Measurements from ENCODE around the gene USP6NL.

The USP6NL gene

DNA sequence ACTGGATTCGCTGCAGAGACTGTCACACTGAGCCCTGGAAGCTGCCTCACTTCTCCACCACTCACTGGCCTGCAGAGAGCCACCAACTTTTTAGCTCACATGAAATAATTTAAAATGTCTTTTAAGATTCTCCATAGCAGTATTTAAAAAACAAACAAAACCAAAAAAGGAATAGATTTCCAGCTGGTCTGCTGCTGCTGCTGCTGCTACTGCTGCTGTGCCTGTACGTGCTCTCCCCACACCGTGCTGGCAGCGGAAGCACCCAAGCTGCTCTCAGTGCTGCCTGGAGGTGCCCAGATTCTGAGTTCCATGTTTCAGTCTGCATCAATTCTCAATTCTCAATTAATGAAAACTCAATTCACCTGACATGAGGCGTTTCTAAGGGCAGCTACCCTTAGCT, 146.0 kb downstream of the USP6NL start:
- no peak for DNase-seq (ENCODE audit: low read depth)
- no peak overlapping the region for H3K4me3 ChIP-seq (ENCODE audit: control insufficient read depth, low read depth, low read length)
- TF ChIP-seq, protein P1, sequence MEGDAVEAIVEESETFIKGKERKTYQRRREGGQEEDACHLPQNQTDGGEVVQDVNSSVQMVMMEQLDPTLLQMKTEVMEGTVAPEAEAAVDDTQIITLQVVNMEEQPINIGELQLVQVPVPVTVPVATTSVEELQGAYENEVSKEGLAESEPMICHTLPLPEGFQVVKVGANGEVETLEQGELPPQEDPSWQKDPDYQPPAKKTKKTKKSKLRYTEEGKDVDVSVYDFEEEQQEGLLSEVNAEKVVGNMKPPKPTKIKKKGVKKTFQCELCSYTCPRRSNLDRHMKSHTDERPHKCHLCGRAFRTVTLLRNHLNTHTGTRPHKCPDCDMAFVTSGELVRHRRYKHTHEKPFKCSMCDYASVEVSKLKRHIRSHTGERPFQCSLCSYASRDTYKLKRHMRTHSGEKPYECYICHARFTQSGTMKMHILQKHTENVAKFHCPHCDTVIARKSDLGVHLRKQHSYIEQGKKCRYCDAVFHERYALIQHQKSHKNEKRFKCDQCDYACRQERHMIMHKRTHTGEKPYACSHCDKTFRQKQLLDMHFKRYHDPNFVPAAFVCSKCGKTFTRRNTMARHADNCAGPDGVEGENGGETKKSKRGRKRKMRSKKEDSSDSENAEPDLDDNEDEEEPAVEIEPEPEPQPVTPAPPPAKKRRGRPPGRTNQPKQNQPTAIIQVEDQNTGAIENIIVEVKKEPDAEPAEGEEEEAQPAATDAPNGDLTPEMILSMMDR (IDR thresholded peaks at IDR 0.05; ENCODE audit: control insufficient read depth, insufficient read depth, low read depth, low read length, missing control alignments) = no peak

DNA sequence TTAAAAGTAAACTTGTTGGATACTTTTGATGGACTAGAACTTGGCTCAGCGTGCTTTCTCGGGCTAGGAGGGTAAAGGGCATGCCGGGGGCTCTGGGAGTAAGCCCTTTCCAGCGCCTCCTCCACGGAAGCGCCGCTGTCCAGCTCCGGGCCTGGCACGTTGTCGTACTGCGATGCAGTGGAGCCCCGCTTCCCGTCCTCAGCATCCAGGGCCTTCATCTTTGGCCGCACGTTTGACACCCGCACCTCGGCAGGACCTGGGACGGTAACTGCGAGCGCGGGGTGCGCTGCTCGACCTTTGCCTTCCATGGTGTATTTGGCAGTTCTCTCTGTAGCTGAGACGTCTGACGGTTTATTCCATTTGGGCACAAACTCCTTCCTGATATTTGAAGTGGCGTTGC, 148.3 kb downstream of the USP6NL start:
- H3K4me3 ChIP-seq (ENCODE audit: control insufficient read depth, low read depth, low read length) = no peak overlapping the region
- TF ChIP-seq, protein P1 (IDR thresholded peaks at IDR 0.05; ENCODE audit: control insufficient read depth, insufficient read depth, low read depth, low read length, missing control alignments) = no peak
- no peak for DNase-seq (ENCODE audit: low read depth)

DNA sequence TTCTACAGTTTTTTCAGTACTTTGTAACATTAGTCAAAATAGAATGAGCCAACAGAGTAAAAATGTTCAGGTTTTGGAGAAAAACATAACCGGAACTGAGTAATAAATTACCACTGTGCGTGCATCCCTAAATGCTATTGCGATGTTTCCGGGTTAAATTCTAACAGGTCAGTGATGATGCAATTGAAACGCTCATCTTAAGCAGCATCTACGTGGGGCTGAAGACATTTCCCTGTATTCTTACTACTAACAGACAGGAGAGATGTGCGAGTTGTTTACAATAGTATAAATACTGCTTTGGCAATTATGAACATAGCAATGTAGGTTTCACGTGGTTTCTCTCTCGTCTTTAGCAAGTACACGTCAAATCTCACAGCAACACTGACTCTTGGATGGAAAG, 149.4 kb downstream of the USP6NL start:
- TF ChIP-seq, protein P1 (IDR thresholded peaks at IDR 0.05; ENCODE audit: control insufficient read depth, insufficient read depth, low read depth, low read length, missing control alignments) = no peak
- H3K4me3 ChIP-seq (ENCODE audit: control insufficient read depth, low read depth, low read length) = no peak overlapping the region
- DNase-seq (ENCODE audit: low read depth) = no peak

DNA sequence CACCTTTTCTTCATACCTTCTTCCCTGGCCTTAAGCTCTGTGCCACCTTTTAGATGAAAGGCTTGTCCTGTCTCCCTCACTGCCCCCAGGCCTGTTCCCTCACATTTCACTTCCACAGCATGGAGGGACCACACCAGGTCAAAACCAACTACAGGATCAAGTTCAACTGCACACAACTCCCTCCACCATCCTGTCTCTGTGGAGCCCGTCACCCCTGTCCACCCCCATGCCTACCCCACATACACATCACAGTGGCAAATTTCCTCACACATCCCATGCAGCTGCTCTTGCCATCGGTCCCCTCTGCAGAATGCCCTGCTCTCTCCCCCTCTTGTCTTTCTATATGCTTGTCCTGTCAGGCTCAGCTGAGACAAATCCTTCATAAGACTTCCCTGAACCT, 154.1 kb downstream of the USP6NL start:
- H3K4me3 ChIP-seq (ENCODE audit: control insufficient read depth, low read depth, low read length) = no peak overlapping the region
- no peak for DNase-seq (ENCODE audit: low read depth)
- TF ChIP-seq, protein P1 (IDR thresholded peaks at IDR 0.05; ENCODE audit: control insufficient read depth, insufficient read depth, low read depth, low read length, missing control alignments) = no peak

DNA sequence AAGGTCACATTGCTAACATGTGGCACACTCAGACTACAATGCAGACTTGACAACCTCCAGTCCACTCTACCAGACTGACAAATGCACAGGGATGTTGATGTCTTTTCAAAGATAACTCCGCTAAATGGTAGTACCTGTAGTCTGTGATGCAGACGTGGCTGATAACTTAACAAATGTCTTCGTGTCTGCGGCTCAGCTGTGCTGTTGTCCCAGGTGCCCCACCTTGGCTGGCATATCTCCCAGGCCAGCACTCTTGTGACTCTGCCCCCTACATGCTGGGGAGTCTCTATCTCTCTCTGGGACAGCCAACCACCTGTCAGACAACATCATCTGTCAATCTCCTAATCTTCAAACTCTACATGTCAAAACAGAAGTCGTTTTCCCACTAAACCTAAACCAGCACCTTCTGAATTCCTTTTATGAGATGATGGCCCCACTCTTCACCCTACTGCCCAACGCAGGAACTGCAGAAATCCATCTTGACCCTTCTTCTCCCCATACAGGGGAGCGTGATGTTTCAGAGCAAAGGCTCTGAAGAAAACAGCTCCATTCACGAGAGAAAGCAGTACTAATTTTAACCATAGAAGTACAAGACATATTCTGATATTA, 156.4 kb downstream of the USP6NL start:
- TF ChIP-seq, protein P1 (IDR thresholded peaks at IDR 0.05; ENCODE audit: control insufficient read depth, insufficient read depth, low read depth, low read length, missing control alignments) = no peak
- no peak for DNase-seq (ENCODE audit: low read depth)
- no peak overlapping the region for H3K4me3 ChIP-seq (ENCODE audit: control insufficient read depth, low read depth, low read length)

DNA sequence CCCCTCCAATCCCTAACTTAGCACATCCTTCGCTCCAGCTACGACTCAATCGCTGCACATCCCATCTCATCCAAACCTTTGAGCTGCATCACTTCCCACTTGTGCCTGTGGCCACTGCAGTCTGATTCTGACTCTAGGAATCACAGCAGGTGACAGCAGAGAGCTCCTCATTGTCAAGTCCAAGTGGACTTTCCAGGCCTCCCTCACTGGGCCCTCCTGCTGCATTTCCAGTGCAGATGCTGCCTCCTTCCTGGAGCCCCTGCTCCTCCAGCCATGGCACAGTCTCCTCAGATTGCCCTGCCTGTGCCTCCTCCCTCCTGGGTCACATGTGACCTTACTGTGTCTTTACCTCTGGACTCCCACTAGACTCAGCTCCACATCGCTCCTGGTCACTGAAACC, 157.3 kb downstream of the USP6NL start:
- TF ChIP-seq, protein P1 (IDR thresholded peaks at IDR 0.05; ENCODE audit: control insufficient read depth, insufficient read depth, low read depth, low read length, missing control alignments) = no peak
- DNase-seq (ENCODE audit: low read depth) = no peak
- H3K4me3 ChIP-seq (ENCODE audit: control insufficient read depth, low read depth, low read length) = no peak overlapping the region
